HEK293T (cell line): Measurements from ENCODE around the gene EPHA10.
A peak's percentile ranks its signal among the peaks of the same experiment; 100 is the strongest.

Source experiments
- CTCF ChIA-PET: fragments of 350-600 bp; formaldehyde crosslinking; extraction: SDS; loops from one replicate; lab custom pipeline; 2021; ENCODE audit warnings: antibody characterized with exemption, inconsistent platforms; lab: Yijun Ruan, JAX
- POLR2A ChIA-PET: fragments of 350-600 bp; formaldehyde crosslinking; extraction: SDS; loops from one replicate; lab custom pipeline; 2020; ENCODE audit warnings: antibody characterized with exemption, inconsistent platforms; lab: Yijun Ruan, JAX
- DNase-seq: peaks from one replicate; pipeline ENCODE4 v3.0.0; 2012; ENCODE audit warnings: mixed read lengths; ENCODE audit errors: extremely low spot score
- ARNT ChIP-seq: fragments of 450-650 bp; IDR thresholded peaks from 2 replicates; pipeline ENCODE4 v1.6.1; 2017; ENCODE audit warnings: mild to moderate bottlenecking
- BHLHE40 ChIP-seq: fragments of 450-650 bp; IDR thresholded peaks from 2 replicates; pipeline ENCODE4 v1.6.1; 2016; ENCODE audit warnings: mild to moderate bottlenecking, moderate library complexity, borderline replicate concordance
- CTBP1 ChIP-seq: fragments of 450-650 bp; IDR thresholded peaks from 2 replicates; pipeline ENCODE4 v1.6.1; 2016; ENCODE audit warnings: borderline replicate concordance
- ELF4 ChIP-seq: fragments of 450-650 bp; IDR thresholded peaks from 2 replicates; pipeline ENCODE4 v1.6.1; 2017; ENCODE audit warnings: antibody characterized with exemption
- FOXA1 ChIP-seq: fragments of 450-650 bp; IDR thresholded peaks from 2 replicates; pipeline ENCODE4 v1.6.1; 2016; ENCODE audit warnings: mild to moderate bottlenecking
- FOXK2 ChIP-seq: fragments of 450-650 bp; IDR thresholded peaks from 2 replicates; pipeline ENCODE4 v1.6.1; 2016; ENCODE audit warnings: mild to moderate bottlenecking
- FOXM1 ChIP-seq: fragments of 450-650 bp; IDR thresholded peaks from 2 replicates; pipeline ENCODE4 v1.6.1; 2017; ENCODE audit warnings: mild to moderate bottlenecking, borderline replicate concordance
- HDGF ChIP-seq: fragments of 450-650 bp; IDR thresholded peaks from 2 replicates; pipeline ENCODE4 v1.6.1; 2017; ENCODE audit warnings: antibody characterized with exemption, borderline replicate concordance
- L3MBTL2 ChIP-seq: fragments of 450-650 bp; conservative IDR thresholded peaks from 2 replicates; pipeline ENCODE4 v1.6.1; 2016; ENCODE audit warnings: mild to moderate bottlenecking
- LEF1 ChIP-seq: fragments of 450-650 bp; IDR thresholded peaks from 2 replicates; pipeline ENCODE4 v1.6.1; 2017; ENCODE audit warnings: mild to moderate bottlenecking, borderline replicate concordance
- NFRKB ChIP-seq: fragments of 450-650 bp; IDR thresholded peaks from 2 replicates; pipeline ENCODE4 v1.6.1; 2016; ENCODE audit warnings: mild to moderate bottlenecking, moderate library complexity
- PKNOX1 ChIP-seq: fragments of 450-650 bp; IDR thresholded peaks from 2 replicates; pipeline ENCODE4 v1.6.1; 2016
- SP1 ChIP-seq: fragments of 450-650 bp; IDR thresholded peaks from 2 replicates; pipeline ENCODE4 v1.6.1; 2017
- SUZ12 ChIP-seq: fragments of 450-650 bp; IDR thresholded peaks from 2 replicates; pipeline ENCODE4 v1.6.1; 2016; ENCODE audit warnings: mild to moderate bottlenecking
- TARDBP ChIP-seq: fragments of 450-650 bp; IDR thresholded peaks from 2 replicates; pipeline ENCODE4 v1.6.1; 2016
- ZNF384 ChIP-seq: fragments of 450-650 bp; IDR thresholded peaks from 2 replicates; pipeline ENCODE4 v1.6.1; 2016

The EPHA10 gene

GRCh38 chr1:37755290-37755689 lies 9.6 kb downstream of the EPHA10 start:
- TF ChIP-seq FOXA1 (no peak), TARDBP (no peak), PKNOX1 (no peak), L3MBTL2 (no peak), SUZ12 (no peak), ELF4 (no peak), ARNT (no peak), HDGF (no peak), SP1 (no peak), FOXM1 (no peak), FOXK2 (no peak), CTBP1 (no peak), ZNF384 (no peak), BHLHE40 (no peak)
- CTCF ChIA-PET, result no interaction called here
- POLR2A ChIA-PET, result interaction anchor here (0.8 kb wide), 1 partner anchor 39 kb away, joined by 3 read pairs; no protein-coding TSS in a partner anchor
- DNase-seq, result no peak

GRCh38 chr1:37753473-37754321 lies 11.2 kb downstream of the EPHA10 start:
- CTCF ChIA-PET, result no interaction called here
- POLR2A ChIA-PET, result no interaction called here
- TF ChIP-seq ELF4, result no peak
- no peak for TF ChIP-seq SP1
- no peak for TF ChIP-seq PKNOX1
- no peak for TF ChIP-seq NFRKB
- no peak for TF ChIP-seq TARDBP
- TF ChIP-seq BHLHE40, result no peak
- TF ChIP-seq ZNF384, result no peak
- no peak for TF ChIP-seq SUZ12
- TF ChIP-seq L3MBTL2, result no peak
- TF ChIP-seq CTBP1, result no peak
- TF ChIP-seq ARNT, result no peak
- no peak for TF ChIP-seq FOXK2
- no peak for TF ChIP-seq HDGF
- TF ChIP-seq FOXA1, result no peak
- no peak for DNase-seq

- DNase-seq, result peak; percentile 78
- CTCF ChIA-PET, result no interaction called here
These were observed 12.1 kb downstream of the EPHA10 start for GRCh38 chr1:37752583-37753471.

GRCh38 chr1:37752213-37752582 lies 12.7 kb downstream of the EPHA10 start:
- POLR2A ChIA-PET, result no interaction called here
- DNase-seq, result no peak
- CTCF ChIA-PET, result no interaction called here
- TF ChIP-seq ZNF384, result no peak
- no peak for TF ChIP-seq FOXK2
- TF ChIP-seq HDGF, result no peak
- no peak for TF ChIP-seq BHLHE40
- no peak for TF ChIP-seq NFRKB

More at GRCh38 chr1:37752583-37753471, 12.1 kb downstream of the EPHA10 start:
- TF ChIP-seq PKNOX1 (no peak), FOXK2 (no peak), CTBP1 (no peak), BHLHE40 (no peak), ZNF384 (no peak), ELF4 (no peak), SP1 (no peak), NFRKB (no peak), SUZ12 (no peak), FOXA1 (no peak), L3MBTL2 (no peak), FOXM1 (no peak), ARNT (no peak), HDGF (no peak), LEF1 (no peak), TARDBP (no peak)
- POLR2A ChIA-PET, result no interaction called here

- ChIA-PET CTCF (no interaction called here), POLR2A (no interaction called here)
- no peak for DNase-seq
- TF ChIP-seq SUZ12, result no peak
- TF ChIP-seq BHLHE40, result no peak
- no peak for TF ChIP-seq PKNOX1
- no peak for TF ChIP-seq ARNT
- TF ChIP-seq TARDBP, result no peak
- no peak for TF ChIP-seq NFRKB
- no peak for TF ChIP-seq HDGF
- TF ChIP-seq ZNF384, result no peak
- no peak for TF ChIP-seq FOXK2
- TF ChIP-seq CTBP1, result no peak
- no peak for TF ChIP-seq FOXM1
- no peak for TF ChIP-seq LEF1
- TF ChIP-seq FOXA1, result no peak
- TF ChIP-seq SP1, result no peak
- no peak for TF ChIP-seq L3MBTL2
- TF ChIP-seq ELF4, result no peak
These were observed 16.4 kb downstream of the EPHA10 start for GRCh38 chr1:37748565-37748964.
